IMR-90 (cell line): ENCODE measurements around the gene RPTOR. TPM values are rescaled to one million over a fixed set of nuclear protein-coding genes. Genes with fewer than 3 reads are reported as not detected.

Experiments used
- ATAC-seq: fragments of 200-7000 bp; cut with Tn5 transposase; 2 replicates; pipeline ENCODE4 v1.9.1; 2020; ENCODE audit warnings: low read depth, mild to moderate bottlenecking, moderate library complexity
- BruUV-seq: library from RNA; stranded (reverse); fragments of 400-500 nt; replicated peaks from 2 replicates; lab custom pipeline; 2021; lab: Mats Ljungman, UMichigan
- CTCF ChIA-PET: fragments of 300-600 bp; formaldehyde crosslinking; extraction: SDS; loops from one replicate; lab custom pipeline; 2021; ENCODE audit warnings: antibody characterized with exemption; lab: Yijun Ruan, JAX
- POLR2A ChIA-PET: fragments of 300-600 bp; sonication (Branson Sonifier 250); formaldehyde crosslinking; loops from one replicate; lab custom pipeline; 2022; ENCODE audit warnings: antibody characterized with exemption; ENCODE audit not compliant: unreplicated experiment; lab: Charles Lee
- DNase-seq: peaks from one replicate; pipeline ENCODE4 v3.0.0; 2013
- H2AFZ ChIP-seq: replicated peaks from 2 replicates; pipeline ENCODE3; 2013; ENCODE audit warnings: low read length, mild to moderate bottlenecking; ENCODE audit not compliant: poor library complexity
- H2AK5ac ChIP-seq: 2 replicates; pipeline ENCODE4 v1.6.1; 2013; ENCODE audit warnings: low read depth, low read length, inconsistent platforms
- H2AK9ac ChIP-seq: replicated peaks from 2 replicates; pipeline ENCODE3; 2013; ENCODE audit warnings: mild to moderate bottlenecking, low read depth, low read length, moderate library complexity; ENCODE audit not compliant: poor library complexity
- H2BK120ac ChIP-seq: 2 replicates; pipeline ENCODE4 v1.6.1; 2013; ENCODE audit warnings: low read depth, low read length, inconsistent platforms
- H2BK15ac ChIP-seq: 3 replicates; pipeline ENCODE4 v1.6.1; 2013; ENCODE audit warnings: low read depth, low read length, inconsistent platforms
- H2BK20ac ChIP-seq: 2 replicates; pipeline ENCODE4 v1.6.1; 2013; ENCODE audit warnings: low read depth, mild to moderate bottlenecking, inconsistent platforms, low read length, moderate library complexity
- H2BK5ac ChIP-seq: 2 replicates; pipeline ENCODE4 v1.6.1; 2013; ENCODE audit warnings: mild to moderate bottlenecking, low read depth, low read length, inconsistent platforms; ENCODE audit not compliant: poor library complexity, severe bottlenecking
- H3K14ac ChIP-seq: replicated peaks from 2 replicates; pipeline ENCODE4 v1.6.1; 2013; ENCODE audit warnings: low read depth, low read length, inconsistent platforms
- H3K18ac ChIP-seq: 2 replicates; pipeline ENCODE4 v1.6.1; 2013; ENCODE audit warnings: low read depth, low read length, control low read depth
- H3K23ac ChIP-seq: 2 replicates; pipeline ENCODE4 v1.6.1; 2013; ENCODE audit warnings: low read depth, low read length, inconsistent platforms
- H3K27ac ChIP-seq: 2 replicates; pipeline ENCODE4 v1.5.1; 2013; ENCODE audit warnings: mild to moderate bottlenecking, control low read depth, low read length; ENCODE audit not compliant: insufficient read depth
- H3K27me3 ChIP-seq: 2 replicates; pipeline ENCODE4 v1.6.1; 2013; ENCODE audit warnings: low read length; ENCODE audit not compliant: control insufficient read depth, insufficient read depth
- H3K36me3 ChIP-seq: 2 replicates; pipeline ENCODE4 v1.6.1; 2013; ENCODE audit warnings: low read length, mixed read lengths; ENCODE audit not compliant: control insufficient read depth, insufficient read depth
- H3K4ac ChIP-seq: 2 replicates; pipeline ENCODE4 v1.6.1; 2013; ENCODE audit warnings: low read depth, low read length, inconsistent platforms
- H3K4me1 ChIP-seq: 2 replicates; pipeline ENCODE4 v1.6.1; 2013; ENCODE audit warnings: low read length, mixed read lengths; ENCODE audit not compliant: control insufficient read depth, insufficient read depth
- H3K4me2 ChIP-seq: 2 replicates; pipeline ENCODE4 v1.6.1; 2013; ENCODE audit warnings: low read depth, mild to moderate bottlenecking, control low read depth, low read length, moderate library complexity
- H3K4me3 ChIP-seq: 2 replicates; pipeline ENCODE4 v1.5.1; 2013; ENCODE audit warnings: low read depth, mild to moderate bottlenecking, control low read depth, low read length, moderate library complexity; ENCODE audit not compliant: insufficient read depth
- H3K56ac ChIP-seq: 2 replicates; pipeline ENCODE4 v1.6.1; 2013; ENCODE audit warnings: low read length, inconsistent platforms; ENCODE audit not compliant: insufficient read depth; ENCODE audit errors: extremely low read depth
- H3K79me1 ChIP-seq, 2 experiments: 2 replicates each; pipeline ENCODE4 v1.6.1; 2013; ENCODE audit warnings: low read length in 2 of 2, inconsistent platforms in 1 of 2, low read depth in 1 of 2
- H3K9ac ChIP-seq: 2 replicates; pipeline ENCODE4 v1.6.1; 2013; ENCODE audit warnings: low read depth, low read length, control low read depth
- H3K9me1 ChIP-seq: 2 replicates; pipeline ENCODE4 v1.6.1; 2013; ENCODE audit warnings: low read length, inconsistent platforms; ENCODE audit not compliant: insufficient read depth
- H3K9me3 ChIP-seq: 2 replicates; pipeline ENCODE4 v1.6.1; 2013; ENCODE audit warnings: low read length; ENCODE audit not compliant: control insufficient read depth, insufficient read depth
- H4K20me1 ChIP-seq: 2 replicates; pipeline ENCODE4 v1.6.1; 2013; ENCODE audit warnings: low read length, inconsistent platforms; ENCODE audit not compliant: insufficient read depth
- H4K5ac ChIP-seq: 2 replicates; pipeline ENCODE4 v1.6.1; 2013; ENCODE audit warnings: mild to moderate bottlenecking, low read depth, low read length, control low read depth
- H4K8ac ChIP-seq, 2 experiments: 2 replicates each; pipeline ENCODE4 v1.6.1; 2013; ENCODE audit warnings: low read depth in 2 of 2, low read length in 2 of 2, control low read depth in 1 of 2, inconsistent platforms in 1 of 2
- H4K91ac ChIP-seq: 2 replicates; pipeline ENCODE4 v1.6.1; 2013; ENCODE audit warnings: low read depth, low read length, inconsistent platforms; ENCODE audit not compliant: insufficient read depth
- RFX5 ChIP-seq: IDR thresholded peaks from 2 replicates; pipeline ENCODE4 v1.8.0; 2012; ENCODE audit warnings: low read depth, mild to moderate bottlenecking, low read length, moderate library complexity
- WGBS, 2 experiments: methylation state at CpG; one replicate each; pipeline versions ENCODE4 v1.1.5 to v1.1.7; 2013; ENCODE audit warnings: missing lambda C conversion rate in 2 of 2; ENCODE audit not compliant: insufficient read length in 1 of 2; ENCODE audit errors: extremely low coverage in 2 of 2; 5-methylcytosine and 5-hydroxymethylcytosine counted together
- dilution Hi-C: fragments of 300-500 bp; cut with HindIII; formaldehyde crosslinking; loops from one replicate; pipeline ENCODE4 v1.14.3; 2018; ENCODE audit warnings: low sequenced_read_pairs; ENCODE audit not compliant: unreplicated experiment
- in situ Hi-C: fragments of 300-500 bp; cut with MboI; formaldehyde crosslinking; loops from 3 replicates; pipeline ENCODE4 v1.14.3; 2019; ENCODE audit warnings: low sequenced_read_pairs, inconsistent platforms, mixed read lengths
- intact Hi-C: fragments of 100-400 bp; cut with micrococcal nuclease; formaldehyde crosslinking; loops from 2 replicates; pipeline ENCODE4 v1.10.0; 2022
- polyA plus RNA-seq, 3 experiments: library from polyadenylated mRNA; depleted of rRNA; stranded (reverse); fragments of >200 nt; gene quantifications; 2 replicates each; pipeline ENCODE4 v1.2.3, GENCODE V29; 2012; ENCODE audit warnings: low replicate concordance in 1 of 3
- total RNA-seq: library from RNA; depleted of rRNA; stranded (reverse); fragments of >200 nt; gene quantifications from 2 replicates; pipeline ENCODE4 v1.2.3, GENCODE V29; 2012

The RPTOR gene
- total and polyA plus RNA-seq, 2 of the 4 experiments (the other 2 are of a cell fraction): 10.8 to 14.7 TPM

DNA sequence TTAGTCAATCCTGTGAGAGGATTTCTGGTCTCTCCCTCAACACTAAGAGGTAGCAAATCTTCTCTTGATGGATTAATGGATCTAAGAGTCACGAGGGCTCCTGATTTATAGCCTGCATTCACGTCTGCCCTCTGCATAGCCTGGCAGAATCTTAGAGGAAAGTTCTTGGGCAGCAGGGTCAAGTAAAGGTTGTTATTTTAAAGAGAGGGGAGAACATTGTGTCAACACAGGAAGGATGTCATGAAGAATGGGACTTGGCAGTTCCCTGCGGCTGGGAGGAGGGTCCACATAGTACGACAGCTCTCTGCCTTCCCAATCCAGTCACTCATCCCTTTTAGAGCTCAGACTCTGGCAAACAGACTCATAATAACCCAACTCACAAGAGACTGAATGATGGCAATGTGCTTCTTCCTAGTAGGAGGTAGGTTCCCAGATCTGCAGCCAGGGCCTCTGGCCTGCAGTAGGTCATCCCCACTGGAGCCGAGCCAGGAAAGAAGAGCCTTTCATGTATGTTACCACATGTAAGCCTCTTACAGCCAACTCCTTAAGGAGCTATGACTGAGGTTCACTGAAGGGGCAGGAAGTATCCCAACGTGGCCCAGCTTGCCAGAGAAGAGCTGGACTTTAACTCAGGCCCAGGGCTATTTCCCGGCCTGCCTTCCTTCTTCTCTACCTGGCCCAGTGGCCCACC lies 25.4 kb upstream of the RPTOR start:
- H3K56ac ChIP-seq: no peak overlapping the region
- H4K8ac ChIP-seq: no peak overlapping the region
- no peak overlapping the region for H3K27ac ChIP-seq
- H3K4me3 ChIP-seq: no peak overlapping the region
- H2BK5ac ChIP-seq: no peak overlapping the region
- no peak overlapping the region for H3K14ac ChIP-seq
- no peak for TF ChIP-seq RFX5
- no peaks in the 10 kb centered on the region for H4K20me1 ChIP-seq
- intact Hi-C loops (no loop called here), in situ Hi-C loops (no loop called here), dilution Hi-C loops (no loop called here)
- H2AK9ac ChIP-seq: no peak overlapping the region
- no peak overlapping the region for H3K9ac ChIP-seq
- H2BK120ac ChIP-seq: no peak overlapping the region
- ATAC-seq: no peak
- H3K36me3 ChIP-seq: no peaks in the 10 kb centered on the region
- no peak for DNase-seq
- H3K18ac ChIP-seq: no peak overlapping the region
- peaks cover 9% of the 10 kb centered on the region; the same call in 1 of the 2 replicates for H3K27me3 ChIP-seq
- no peak overlapping the region for H4K91ac ChIP-seq
- H3K4me2 ChIP-seq: no peak overlapping the region
- WGBS, 2 experiments: 0% methylated on average over 1 of the region's 7 CpGs; no CpG with 5 or more reads in 1 of the 2 experiments
- H3K9me1 ChIP-seq: 0 out of 2 replicates have a peak, but pooled peaks cover 3% of the 10 kb centered on the region
- no peak overlapping the region for H2AFZ ChIP-seq
- H2BK20ac ChIP-seq: no peak overlapping the region
- no peak overlapping the region for H3K23ac ChIP-seq
- no peak overlapping the region for H2AK5ac ChIP-seq
- H4K5ac ChIP-seq: no peak overlapping the region
- ChIA-PET CTCF (no interaction called here), POLR2A (no interaction called here)
- H3K9me3 ChIP-seq: no peaks in the 10 kb centered on the region; the same call in 1 of the 2 replicates
- no peak overlapping the region for H3K4ac ChIP-seq
- no peak overlapping the region for H2BK15ac ChIP-seq
- H3K4me1 ChIP-seq: no peaks in the 10 kb centered on the region
- no peaks in the 10 kb centered on the region for H3K79me1 ChIP-seq
- BruUV-seq: no TSS peak
